IMR-90 (cell line): ENCODE measurements around the gene MACC1. TPM values are rescaled to one million over a fixed set of nuclear protein-coding genes. Genes with fewer than 3 reads are reported as not detected.

Experiments
- ATAC-seq: fragments of 200-7000 bp; cut with Tn5 transposase; 2 replicates; pipeline ENCODE4 v1.9.1; 2020; ENCODE audit warnings: low read depth, mild to moderate bottlenecking, moderate library complexity
- BruUV-seq: library from RNA; stranded (reverse); fragments of 400-500 nt; replicated peaks from 2 replicates; lab custom pipeline; 2021; lab: Mats Ljungman, UMichigan
- CTCF ChIA-PET: fragments of 300-600 bp; formaldehyde crosslinking; extraction: SDS; loops from one replicate; lab custom pipeline; 2021; ENCODE audit warnings: antibody characterized with exemption; lab: Yijun Ruan, JAX
- POLR2A ChIA-PET: fragments of 300-600 bp; sonication (Branson Sonifier 250); formaldehyde crosslinking; loops from one replicate; lab custom pipeline; 2022; ENCODE audit warnings: antibody characterized with exemption; ENCODE audit not compliant: unreplicated experiment; lab: Charles Lee
- DNase-seq: peaks from one replicate; pipeline ENCODE4 v3.0.0; 2013
- H2AFZ ChIP-seq: replicated peaks from 2 replicates; pipeline ENCODE3; 2013; ENCODE audit warnings: low read length, mild to moderate bottlenecking; ENCODE audit not compliant: poor library complexity
- H2AK5ac ChIP-seq: 2 replicates; pipeline ENCODE4 v1.6.1; 2013; ENCODE audit warnings: low read depth, low read length, inconsistent platforms
- H2AK9ac ChIP-seq: replicated peaks from 2 replicates; pipeline ENCODE3; 2013; ENCODE audit warnings: mild to moderate bottlenecking, low read depth, low read length, moderate library complexity; ENCODE audit not compliant: poor library complexity
- H2BK120ac ChIP-seq: 2 replicates; pipeline ENCODE4 v1.6.1; 2013; ENCODE audit warnings: low read depth, low read length, inconsistent platforms
- H2BK15ac ChIP-seq: 3 replicates; pipeline ENCODE4 v1.6.1; 2013; ENCODE audit warnings: low read depth, low read length, inconsistent platforms
- H2BK20ac ChIP-seq: 2 replicates; pipeline ENCODE4 v1.6.1; 2013; ENCODE audit warnings: low read depth, mild to moderate bottlenecking, inconsistent platforms, low read length, moderate library complexity
- H2BK5ac ChIP-seq: 2 replicates; pipeline ENCODE4 v1.6.1; 2013; ENCODE audit warnings: mild to moderate bottlenecking, low read depth, low read length, inconsistent platforms; ENCODE audit not compliant: poor library complexity, severe bottlenecking
- H3K14ac ChIP-seq: replicated peaks from 2 replicates; pipeline ENCODE4 v1.6.1; 2013; ENCODE audit warnings: low read depth, low read length, inconsistent platforms
- H3K18ac ChIP-seq: 2 replicates; pipeline ENCODE4 v1.6.1; 2013; ENCODE audit warnings: low read depth, low read length, control low read depth
- H3K23ac ChIP-seq: 2 replicates; pipeline ENCODE4 v1.6.1; 2013; ENCODE audit warnings: low read depth, low read length, inconsistent platforms
- H3K27ac ChIP-seq: 2 replicates; pipeline ENCODE4 v1.5.1; 2013; ENCODE audit warnings: mild to moderate bottlenecking, control low read depth, low read length; ENCODE audit not compliant: insufficient read depth
- H3K27me3 ChIP-seq: 2 replicates; pipeline ENCODE4 v1.6.1; 2013; ENCODE audit warnings: low read length; ENCODE audit not compliant: control insufficient read depth, insufficient read depth
- H3K36me3 ChIP-seq: 2 replicates; pipeline ENCODE4 v1.6.1; 2013; ENCODE audit warnings: low read length, mixed read lengths; ENCODE audit not compliant: control insufficient read depth, insufficient read depth
- H3K4ac ChIP-seq: 2 replicates; pipeline ENCODE4 v1.6.1; 2013; ENCODE audit warnings: low read depth, low read length, inconsistent platforms
- H3K4me1 ChIP-seq: 2 replicates; pipeline ENCODE4 v1.6.1; 2013; ENCODE audit warnings: low read length, mixed read lengths; ENCODE audit not compliant: control insufficient read depth, insufficient read depth
- H3K4me2 ChIP-seq: 2 replicates; pipeline ENCODE4 v1.6.1; 2013; ENCODE audit warnings: low read depth, mild to moderate bottlenecking, control low read depth, low read length, moderate library complexity
- H3K4me3 ChIP-seq: 2 replicates; pipeline ENCODE4 v1.5.1; 2013; ENCODE audit warnings: low read depth, mild to moderate bottlenecking, control low read depth, low read length, moderate library complexity; ENCODE audit not compliant: insufficient read depth
- H3K56ac ChIP-seq: 2 replicates; pipeline ENCODE4 v1.6.1; 2013; ENCODE audit warnings: low read length, inconsistent platforms; ENCODE audit not compliant: insufficient read depth; ENCODE audit errors: extremely low read depth
- H3K79me1 ChIP-seq, 2 experiments: 2 replicates each; pipeline ENCODE4 v1.6.1; 2013; ENCODE audit warnings: low read length in 2 of 2, inconsistent platforms in 1 of 2, low read depth in 1 of 2
- H3K9ac ChIP-seq: 2 replicates; pipeline ENCODE4 v1.6.1; 2013; ENCODE audit warnings: low read depth, low read length, control low read depth
- H3K9me1 ChIP-seq: 2 replicates; pipeline ENCODE4 v1.6.1; 2013; ENCODE audit warnings: low read length, inconsistent platforms; ENCODE audit not compliant: insufficient read depth
- H3K9me3 ChIP-seq: 2 replicates; pipeline ENCODE4 v1.6.1; 2013; ENCODE audit warnings: low read length; ENCODE audit not compliant: control insufficient read depth, insufficient read depth
- H4K20me1 ChIP-seq: 2 replicates; pipeline ENCODE4 v1.6.1; 2013; ENCODE audit warnings: low read length, inconsistent platforms; ENCODE audit not compliant: insufficient read depth
- H4K5ac ChIP-seq: 2 replicates; pipeline ENCODE4 v1.6.1; 2013; ENCODE audit warnings: mild to moderate bottlenecking, low read depth, low read length, control low read depth
- H4K8ac ChIP-seq, 2 experiments: 2 replicates each; pipeline ENCODE4 v1.6.1; 2013; ENCODE audit warnings: low read depth in 2 of 2, low read length in 2 of 2, control low read depth in 1 of 2, inconsistent platforms in 1 of 2
- H4K91ac ChIP-seq: 2 replicates; pipeline ENCODE4 v1.6.1; 2013; ENCODE audit warnings: low read depth, low read length, inconsistent platforms; ENCODE audit not compliant: insufficient read depth
- BHLHE40 ChIP-seq: fragments of 150-350 bp; IDR thresholded peaks from 2 replicates; pipeline ENCODE4 v1.6.1; 2016; ENCODE audit warnings: mild to moderate bottlenecking, low read depth, low read length
- CEBPB ChIP-seq: IDR thresholded peaks from 2 replicates; pipeline ENCODE4 v1.6.1; 2012; ENCODE audit warnings: low read depth, low read length, improper control_type of control experiment
- CHD1 ChIP-seq: IDR thresholded peaks from 2 replicates; pipeline ENCODE4 v1.6.1; 2012; ENCODE audit warnings: low read depth, low read length, improper control_type of control experiment
- CTCF ChIP-seq: conservative IDR thresholded peaks from 2 replicates; pipeline ENCODE4 v1.5.1; 2012; ENCODE audit warnings: mild to moderate bottlenecking, low read depth, low read length, improper control_type of control experiment
- ELK1 ChIP-seq: fragments of 150-350 bp; IDR thresholded peaks from 2 replicates; pipeline ENCODE4 v1.6.1; 2016; ENCODE audit warnings: low read depth, mild to moderate bottlenecking, low read length, moderate library complexity, borderline replicate concordance
- FOS ChIP-seq: fragments of 150-350 bp; IDR thresholded peaks from 2 replicates; pipeline ENCODE4 v1.6.1; 2016; ENCODE audit warnings: low read depth, low read length
- MAFK ChIP-seq: IDR thresholded peaks from 2 replicates; pipeline ENCODE4 v1.6.1; 2012; ENCODE audit warnings: low read depth, low read length, improper control_type of control experiment
- MAZ ChIP-seq: IDR thresholded peaks from 2 replicates; pipeline ENCODE4 v1.6.1; 2012; ENCODE audit warnings: low read depth, mild to moderate bottlenecking, low read length, improper control_type of control experiment, moderate library complexity, borderline replicate concordance
- MXI1 ChIP-seq: IDR thresholded peaks from 2 replicates; pipeline ENCODE4 v1.6.1; 2012; ENCODE audit warnings: low read depth, mild to moderate bottlenecking, low read length, moderate library complexity, borderline replicate concordance
- NFE2L2 ChIP-seq: fragments of 150-350 bp; IDR thresholded peaks from 2 replicates; pipeline ENCODE4 v1.6.1; 2016; ENCODE audit warnings: low read depth, mild to moderate bottlenecking, low read length
- POLR2A ChIP-seq: IDR thresholded peaks from 2 replicates; pipeline ENCODE4 v1.6.1; 2012; ENCODE audit warnings: mild to moderate bottlenecking, low read depth, low read length
- RAD21 ChIP-seq: IDR thresholded peaks from 2 replicates; pipeline ENCODE4 v1.6.1; 2012; ENCODE audit warnings: low read length, improper control_type of control experiment
- RCOR1 ChIP-seq: IDR thresholded peaks from 2 replicates; pipeline ENCODE4 v1.6.1; 2012; ENCODE audit warnings: mild to moderate bottlenecking, low read length, improper control_type of control experiment; ENCODE audit not compliant: insufficient replicate concordance
- RFX5 ChIP-seq: IDR thresholded peaks from 2 replicates; pipeline ENCODE4 v1.8.0; 2012; ENCODE audit warnings: low read depth, mild to moderate bottlenecking, low read length, moderate library complexity
- SMC3 ChIP-seq: fragments of 150-350 bp; IDR thresholded peaks from 2 replicates; pipeline ENCODE4 v1.6.1; 2016; ENCODE audit warnings: low read depth, mild to moderate bottlenecking, antibody characterized with exemption, low read length, moderate library complexity
- USF2 ChIP-seq: fragments of 150-350 bp; IDR thresholded peaks from 2 replicates; pipeline ENCODE4 v1.6.1; 2017; ENCODE audit warnings: mild to moderate bottlenecking, antibody characterized with exemption, low read length, low read depth
- dilution Hi-C: fragments of 300-500 bp; cut with HindIII; formaldehyde crosslinking; loops from one replicate; pipeline ENCODE4 v1.14.3; 2018; ENCODE audit warnings: low sequenced_read_pairs; ENCODE audit not compliant: unreplicated experiment
- in situ Hi-C: fragments of 300-500 bp; cut with MboI; formaldehyde crosslinking; loops from 3 replicates; pipeline ENCODE4 v1.14.3; 2019; ENCODE audit warnings: low sequenced_read_pairs, inconsistent platforms, mixed read lengths
- intact Hi-C: fragments of 100-400 bp; cut with micrococcal nuclease; formaldehyde crosslinking; loops from 2 replicates; pipeline ENCODE4 v1.10.0; 2022
- polyA plus RNA-seq, 3 experiments: library from polyadenylated mRNA; depleted of rRNA; stranded (reverse); fragments of >200 nt; gene quantifications; 2 replicates each; pipeline ENCODE4 v1.2.3, GENCODE V29; 2012; ENCODE audit warnings: low replicate concordance in 1 of 3
- total RNA-seq: library from RNA; depleted of rRNA; stranded (reverse); fragments of >200 nt; gene quantifications from 2 replicates; pipeline ENCODE4 v1.2.3, GENCODE V29; 2012

MACC1 gene
- total and polyA plus RNA-seq, 2 of the 4 experiments (the other 2 are of a cell fraction): under 0.01 TPM; not detected in 1

GRCh38 chr7:20200971-20201370 lies 16.2 kb downstream of the MACC1 start:
- no peak for TF ChIP-seq RAD21
- TF ChIP-seq CHD1: no peak
- TF ChIP-seq POLR2A: no peak
- no peak for TF ChIP-seq FOS
- no peak for TF ChIP-seq NFE2L2
- no peak for TF ChIP-seq BHLHE40
- no peak for TF ChIP-seq MAFK
- TF ChIP-seq CTCF: no peak
- no peak for TF ChIP-seq RCOR1
- no peak for TF ChIP-seq ELK1
- TF ChIP-seq MAZ: no peak
- no peak for TF ChIP-seq USF2
- TF ChIP-seq SMC3: no peak
- no peak for TF ChIP-seq RFX5
- no peak for TF ChIP-seq CEBPB
- TF ChIP-seq MXI1: no peak
- Histone ChIP-seq H3K23ac (no peak overlapping the region), H3K9me1 (no peaks in the 10 kb centered on the region; the same call in 1 of the 2 replicates), H3K9ac (no peak overlapping the region), H2AK9ac (no peak overlapping the region), H4K5ac (no peak overlapping the region), H4K91ac (no peak overlapping the region), H4K8ac (0 out of 4 replicates have a peak overlapping the region, but pooled peaks of 1 of the 2 experiments have one; percentile 6), H3K4me1 (peaks cover 8% of the 10 kb centered on the region; the same call in 1 of the 2 replicates), H3K27me3 (no peaks in the 10 kb centered on the region), H3K14ac (no peak overlapping the region), H4K20me1 (no peaks in the 10 kb centered on the region), H3K36me3 (no peaks in the 10 kb centered on the region), H3K4ac (no peak overlapping the region), H3K9me3 (no peaks in the 10 kb centered on the region), H2AFZ (no peak overlapping the region), H2BK15ac (0 out of 3 replicates have a peak overlapping the region, but pooled peaks have one; percentile 32), H2BK20ac (no peak overlapping the region), H2BK120ac (no peak overlapping the region), H2BK5ac (no peak overlapping the region), H3K18ac (peak overlapping the region; percentile 28; the same call in 1 of the 2 replicates), H3K27ac (no peak overlapping the region), H3K79me1 (no peaks in the 10 kb centered on the region), H2AK5ac (no peak overlapping the region), H3K4me2 (no peak overlapping the region), H3K4me3 (no peak overlapping the region), H3K56ac (no peak overlapping the region)
- no TSS peak for BruUV-seq
- intact Hi-C loops (no loop called here), in situ Hi-C loops (no loop called here), dilution Hi-C loops (no loop called here)
- POLR2A ChIA-PET: no interaction called here
- CTCF ChIA-PET: interaction anchor here (1.0 kb wide), 1 partner anchor 23 kb away, joined by 4 read pairs; no protein-coding TSS in a partner anchor
- no peak for DNase-seq
- no peak for ATAC-seq
